CD14-positive monocyte (primary cell): Measurements from ENCODE around the gene ZP1. TPM values are rescaled to one million over a fixed set of nuclear protein-coding genes. Genes with fewer than 3 reads are reported as not detected.

Source experiments
- DNase-seq, 3 donors: peaks; one replicate each; pipeline ENCODE4 v3.0.0-alpha.2; 2011 to 2022
- H2AFZ ChIP-seq: 2 replicates; pipeline ENCODE4 v1.6.0; 2012; ENCODE audit warnings: mild to moderate bottlenecking, low read depth, low read length, inconsistent platforms; ENCODE audit not compliant: insufficient read depth, poor library complexity, severe bottlenecking
- H3K27ac ChIP-seq, 2 donors: 1 replicate in 1 of 2; 2 replicates in 1 of 2; pipeline ENCODE4 v1.5.1; 2012 to 2013; ENCODE audit warnings: low read length in 2 of 2, control low read depth in 1 of 2, inconsistent platforms in 1 of 2, low read depth in 1 of 2, mild to moderate bottlenecking in 1 of 2
- H3K27me3 ChIP-seq, 2 donors: one replicate each; pipeline versions ENCODE4 v1.6.0 to v1.6.1; 2011 to 2013; ENCODE audit warnings: low read length in 2 of 2; ENCODE audit not compliant: control insufficient read depth in 2 of 2, insufficient read depth in 2 of 2
- H3K36me3 ChIP-seq, 2 donors: replicated peaks in 1 of 2; 1 replicate in 1 of 2; 2 replicates in 1 of 2; pipeline versions ENCODE4 v1.5.1 to v1.6.1; 2012 to 2013; ENCODE audit warnings: low read length in 2 of 2, control low read depth in 1 of 2, inconsistent platforms in 1 of 2, mild to moderate bottlenecking in 1 of 2; ENCODE audit not compliant: insufficient read depth in 2 of 2, control insufficient read depth in 1 of 2
- H3K4me1 ChIP-seq, 2 donors: 1 replicate in 1 of 2; 2 replicates in 1 of 2; pipeline versions ENCODE4 v1.5.1 to v1.6.1; 2012 to 2013; ENCODE audit warnings: low read length in 2 of 2, control low read depth in 1 of 2, inconsistent platforms in 1 of 2, mild to moderate bottlenecking in 1 of 2, moderate library complexity in 1 of 2; ENCODE audit not compliant: insufficient read depth in 2 of 2, control insufficient read depth in 1 of 2
- H3K4me2 ChIP-seq: replicated peaks from 2 replicates; pipeline ENCODE3; 2012; ENCODE audit warnings: low read length, moderate library complexity, mild to moderate bottlenecking; ENCODE audit not compliant: poor library complexity, severe bottlenecking; ENCODE audit errors: extremely low read depth
- H3K4me3 ChIP-seq, 3 experiments: fragments of 200-600 bp in 1 of 3; sonication (generic) in 1 of 3; replicated peaks in 1 of 3; 1 replicate in 2 of 3; 2 replicates in 1 of 3; pipeline ENCODE4 v1.5.1; 2011 to 2013; ENCODE audit warnings: low read length in 3 of 3, mild to moderate bottlenecking in 3 of 3, control low read depth in 2 of 3, low read depth in 2 of 3, inconsistent platforms in 1 of 3, moderate library complexity in 1 of 3
- H3K79me2 ChIP-seq: 2 replicates; pipeline ENCODE4 v1.6.0; 2012; ENCODE audit warnings: mild to moderate bottlenecking, control low read depth, inconsistent platforms, low read length, moderate library complexity; ENCODE audit not compliant: insufficient read depth
- H3K9ac ChIP-seq: 2 replicates; pipeline ENCODE4 v1.6.0; 2017; ENCODE audit warnings: low read length, mild to moderate bottlenecking; ENCODE audit not compliant: insufficient read depth, poor library complexity, severe bottlenecking
- H3K9me3 ChIP-seq, 2 donors: replicated peaks in 1 of 2; 1 replicate in 1 of 2; 2 replicates in 1 of 2; pipeline versions ENCODE4 v1.5.1 to v1.6.1; 2012 to 2013; ENCODE audit warnings: low read length in 2 of 2, control low read depth in 1 of 2; ENCODE audit not compliant: control insufficient read depth in 1 of 2, insufficient read depth in 1 of 2
- H4K20me1 ChIP-seq: 2 replicates; pipeline ENCODE4 v1.6.0; 2012; ENCODE audit warnings: mild to moderate bottlenecking, low read length, control low read depth, moderate library complexity; ENCODE audit not compliant: insufficient read depth
- H3K27ac Mint-ChIP-seq, 7 donors: one replicate each; pipeline ENCODE4 v1.8.0; 2020; ENCODE audit warnings: mild to moderate bottlenecking in 7 of 7, mixed read lengths in 7 of 7, moderate library complexity in 6 of 7, inconsistent platforms in 2 of 7
- H3K27me3 Mint-ChIP-seq, 3 donors: one replicate each; pipeline ENCODE4 v1.8.0; 2021 to 2022; ENCODE audit warnings: low read depth in 3 of 3, mild to moderate bottlenecking in 3 of 3, mixed read lengths in 3 of 3, moderate library complexity in 3 of 3, inconsistent platforms in 1 of 3
- H3K36me3 Mint-ChIP-seq, 2 donors: one replicate each; pipeline ENCODE4 v1.8.0; 2020; ENCODE audit warnings: mixed read lengths in 2 of 2, inconsistent platforms in 1 of 2, mild to moderate bottlenecking in 1 of 2
- H3K4me1 Mint-ChIP-seq: one replicate; pipeline ENCODE4 v1.8.0; 2020; ENCODE audit warnings: mild to moderate bottlenecking, mixed read lengths
- H3K4me3 Mint-ChIP-seq, 2 donors: one replicate each; pipeline ENCODE4 v1.8.0; 2020; ENCODE audit warnings: mild to moderate bottlenecking in 2 of 2, mixed read lengths in 2 of 2, moderate library complexity in 1 of 2
- H3K9me3 Mint-ChIP-seq, 7 donors: one replicate each; pipeline ENCODE4 v1.8.0; 2020 to 2022; ENCODE audit warnings: mixed read lengths in 7 of 7, mild to moderate bottlenecking in 6 of 7, moderate library complexity in 6 of 7, inconsistent platforms in 2 of 7
- WGBS: methylation state at CpG from one replicate; pipeline ENCODE4 v1.1.5; 2013; ENCODE audit warnings: missing lambda C conversion rate; ENCODE audit not compliant: insufficient coverage; 5-methylcytosine and 5-hydroxymethylcytosine counted together
- intact Hi-C, 2 donors: fragments of 100-400 bp; cut with micrococcal nuclease; formaldehyde crosslinking; loops; one replicate each; pipeline versions ENCODE4 v1.15.0 to v1.15.1; 2023
- polyA plus RNA-seq, 3 donors: library from polyadenylated mRNA; depleted of rRNA in 1 of 3; unstranded in 2 of 3; stranded (reverse) in 1 of 3; fragments of 300-500 nt in 2 of 3; fragments of >200 nt in 1 of 3; fragmentation: Illumina TruSeq in 2 of 3; gene quantifications; 1 replicate in 2 of 3; 2 replicates in 1 of 3; pipeline ENCODE4 v1.2.3, GENCODE V29; 2012 to 2021
- TF ChIP-seq, protein P1 (sequence below): fragments of 200-600 bp; IDR thresholded peaks from one replicate; pipeline ENCODE4 v1.8.0; 2022; ENCODE audit warnings: antibody characterized with exemption, mild to moderate bottlenecking

The ZP1 gene
- polyA plus RNA-seq, 3 donors = 0.09 to 0.40 TPM; not detected in 1

DNA sequence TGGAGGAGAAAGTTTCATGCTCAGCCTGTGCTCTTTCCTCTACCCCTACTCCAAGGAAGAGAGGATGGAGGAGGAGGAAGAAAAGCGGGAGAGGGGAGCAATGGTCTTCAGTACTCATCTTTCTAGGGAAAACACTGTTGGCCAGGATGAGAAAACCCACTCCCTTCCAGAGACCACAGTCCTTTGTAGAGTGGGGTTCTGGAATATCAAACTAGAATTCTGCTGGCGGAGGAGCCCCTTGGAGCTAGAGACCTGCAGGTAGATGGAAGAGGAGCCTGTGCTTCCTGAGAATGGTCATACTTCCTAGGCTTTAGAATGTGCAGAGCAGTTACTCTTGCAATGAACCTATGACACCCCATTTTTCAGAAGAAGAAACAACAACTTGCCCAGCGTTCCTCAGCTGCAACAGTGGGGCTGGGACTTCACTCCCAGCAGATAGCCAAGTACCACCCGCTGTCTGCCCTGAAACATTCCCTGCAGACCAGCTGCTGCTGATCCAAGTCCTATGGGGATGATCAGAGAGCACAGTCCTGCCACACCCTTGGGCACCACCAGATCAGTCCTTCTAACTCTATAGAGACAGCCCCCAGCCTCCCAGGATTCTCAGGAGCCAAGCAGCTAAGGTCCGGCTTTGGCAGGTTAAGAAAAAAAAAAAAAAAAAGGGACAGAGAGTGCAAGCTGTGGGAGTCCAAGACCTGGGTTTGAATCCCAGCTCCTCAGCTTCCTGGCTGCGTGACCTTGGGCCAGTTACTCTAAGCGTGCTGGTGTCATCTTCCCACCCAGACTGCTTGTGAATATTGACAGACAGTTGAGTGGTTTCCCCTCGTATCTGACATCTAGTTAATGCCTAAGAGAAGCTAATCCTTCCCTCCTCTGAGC, 12.3 kb upstream of the ZP1 start:
- H3K9me3 ChIP-seq = no peaks in the 10 kb centered on the region
- H3K79me2 ChIP-seq = no peaks in the 10 kb centered on the region
- H3K4me2 ChIP-seq = no peak overlapping the region
- Mint-ChIP-seq H3K4me3 (peak overlapping the region in 1 of 2 donors; percentile 73), H3K27ac (peak overlapping the region in 1 of 7 donors; percentile 50), H3K4me1 (peaks cover 31% of the 10 kb centered on the region), H3K9me3 (peaks cover 0 to 6% (median 3%) of the 10 kb centered on the region in 7 donors), H3K36me3 (peaks cover 21 to 28% of the 10 kb centered on the region in 2 donors), H3K27me3 (peaks cover 11 to 21% (median 12%) of the 10 kb centered on the region in 3 donors)
- TF ChIP-seq, protein P1, sequence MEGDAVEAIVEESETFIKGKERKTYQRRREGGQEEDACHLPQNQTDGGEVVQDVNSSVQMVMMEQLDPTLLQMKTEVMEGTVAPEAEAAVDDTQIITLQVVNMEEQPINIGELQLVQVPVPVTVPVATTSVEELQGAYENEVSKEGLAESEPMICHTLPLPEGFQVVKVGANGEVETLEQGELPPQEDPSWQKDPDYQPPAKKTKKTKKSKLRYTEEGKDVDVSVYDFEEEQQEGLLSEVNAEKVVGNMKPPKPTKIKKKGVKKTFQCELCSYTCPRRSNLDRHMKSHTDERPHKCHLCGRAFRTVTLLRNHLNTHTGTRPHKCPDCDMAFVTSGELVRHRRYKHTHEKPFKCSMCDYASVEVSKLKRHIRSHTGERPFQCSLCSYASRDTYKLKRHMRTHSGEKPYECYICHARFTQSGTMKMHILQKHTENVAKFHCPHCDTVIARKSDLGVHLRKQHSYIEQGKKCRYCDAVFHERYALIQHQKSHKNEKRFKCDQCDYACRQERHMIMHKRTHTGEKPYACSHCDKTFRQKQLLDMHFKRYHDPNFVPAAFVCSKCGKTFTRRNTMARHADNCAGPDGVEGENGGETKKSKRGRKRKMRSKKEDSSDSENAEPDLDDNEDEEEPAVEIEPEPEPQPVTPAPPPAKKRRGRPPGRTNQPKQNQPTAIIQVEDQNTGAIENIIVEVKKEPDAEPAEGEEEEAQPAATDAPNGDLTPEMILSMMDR = no peak
- H3K9ac ChIP-seq = no peak overlapping the region
- H3K36me3 ChIP-seq = peaks cover 17 to 22% of the 10 kb centered on the region in 2 donors
- WGBS = 64% methylated on average over 1 of the region's 8 CpGs
- no peak overlapping the region for H3K4me3 ChIP-seq
- H4K20me1 ChIP-seq = no peaks in the 10 kb centered on the region
- H3K27me3 ChIP-seq = peaks cover 0 to 6% of the 10 kb centered on the region in 2 donors
- H2AFZ ChIP-seq = no peak overlapping the region
- H3K27ac ChIP-seq = no peak overlapping the region
- peaks cover 20 to 34% of the 10 kb centered on the region in 2 donors for H3K4me1 ChIP-seq
- intact Hi-C loops = no loop called here
- DNase-seq = no peak

DNA sequence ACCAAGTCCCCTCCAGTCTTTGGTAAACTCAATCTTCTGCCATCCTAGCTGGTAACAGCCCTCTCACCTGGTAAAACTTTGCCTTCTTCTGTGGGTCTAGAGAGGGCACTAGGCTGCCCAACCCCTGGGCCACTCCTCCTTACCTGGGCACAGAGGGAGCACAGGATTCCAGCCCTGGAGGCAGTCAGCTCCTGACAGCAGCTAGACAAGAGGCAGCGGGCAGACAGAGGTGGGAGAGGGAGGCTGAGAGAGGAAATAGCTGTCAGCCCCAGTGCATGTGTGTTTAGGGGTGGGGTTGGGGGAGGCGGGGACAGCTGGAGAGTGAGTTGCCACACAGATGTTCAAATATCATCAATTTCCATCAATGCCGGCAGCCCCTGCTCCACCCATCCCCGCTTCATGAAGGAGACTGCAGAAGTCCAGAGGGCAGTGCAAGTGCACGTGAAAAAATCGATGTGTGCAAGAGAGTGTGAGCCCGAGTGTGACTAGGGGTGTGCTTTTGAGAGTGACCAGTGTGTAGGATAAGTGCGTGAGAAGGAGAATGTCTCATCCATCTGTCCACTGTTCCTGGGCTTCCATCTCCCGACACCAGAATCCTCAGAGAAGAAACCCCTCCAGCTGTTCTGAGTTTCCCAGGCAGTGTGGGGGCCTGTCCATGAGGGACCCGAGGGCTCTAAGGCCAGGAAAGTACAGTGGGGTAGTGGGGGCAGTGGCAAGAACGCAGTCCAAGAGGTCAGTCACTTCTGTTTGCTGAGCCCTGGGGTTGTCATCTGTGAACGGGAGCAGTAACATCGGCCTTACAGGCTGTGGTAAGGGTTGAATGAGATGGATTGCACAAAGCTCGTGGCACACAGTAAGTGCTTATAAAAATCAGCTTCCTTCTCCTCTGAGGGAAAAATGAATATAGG, 11.4 kb upstream of the ZP1 start, which contains the start of gene PTGDR2:
TSS of gene PTGDR2 (minus strand) at position 225 of the 908 bp plus-strand sequence. CDS start 2,228 bp downstream, outside the sequence.
- peaks cover 11 to 21% (median 11%) of the 10 kb centered on the region in 3 donors for H3K27me3 Mint-ChIP-seq
- Histone ChIP-seq H3K27ac (no peak within 1 kb of the TSS), H2AFZ (no peak within 1 kb of the TSS), H3K9me3 (no peaks in the 10 kb centered on the region), H3K9ac (no peak within 1 kb of the TSS), H3K79me2 (no peaks in the 10 kb centered on the region), H3K36me3 (peaks cover 8 to 13% of the 10 kb centered on the region in 2 donors), H3K27me3 (peaks cover 0 to 6% of the 10 kb centered on the region in 2 donors), H3K4me3 (no peak within 1 kb of the TSS), H3K4me1 (peaks cover 20 to 34% of the 10 kb centered on the region in 2 donors), H4K20me1 (no peaks in the 10 kb centered on the region), H3K4me2 (peak within 1 kb of the TSS; percentile 3)
- WGBS = 32% methylated on average over 8 of the region's 14 CpGs
- H3K4me3 Mint-ChIP-seq = peak within 1 kb of the TSS in 1 of 2 donors; percentile 73
- intact Hi-C loops = no loop called here
- H3K27ac Mint-ChIP-seq = peak within 1 kb of the TSS in 1 of 7 donors; percentile 83
- no peak for DNase-seq
- TF ChIP-seq, protein P1 = no peak
- peaks cover 0 to 6% (median 3%) of the 10 kb centered on the region in 7 donors for H3K9me3 Mint-ChIP-seq
- peaks cover 14 to 19% of the 10 kb centered on the region in 2 donors for H3K36me3 Mint-ChIP-seq
- H3K4me1 Mint-ChIP-seq = peaks cover 31% of the 10 kb centered on the region
